GM18858 (cell line): ENCODE data around the gene MICAL3.
"Not testable (repeated sequence)": the region's sequence is repeated elsewhere in the genome, so short reads cannot be mapped to it uniquely, and the experiment has no call there.

Experiments used
- ATAC-seq: cut with Tn5 transposase; IDR thresholded peaks from one replicate; pipeline ENCODE4 v1.9.1; 2021; ENCODE audit not compliant: unreplicated experiment

Gene MICAL3, protein sequence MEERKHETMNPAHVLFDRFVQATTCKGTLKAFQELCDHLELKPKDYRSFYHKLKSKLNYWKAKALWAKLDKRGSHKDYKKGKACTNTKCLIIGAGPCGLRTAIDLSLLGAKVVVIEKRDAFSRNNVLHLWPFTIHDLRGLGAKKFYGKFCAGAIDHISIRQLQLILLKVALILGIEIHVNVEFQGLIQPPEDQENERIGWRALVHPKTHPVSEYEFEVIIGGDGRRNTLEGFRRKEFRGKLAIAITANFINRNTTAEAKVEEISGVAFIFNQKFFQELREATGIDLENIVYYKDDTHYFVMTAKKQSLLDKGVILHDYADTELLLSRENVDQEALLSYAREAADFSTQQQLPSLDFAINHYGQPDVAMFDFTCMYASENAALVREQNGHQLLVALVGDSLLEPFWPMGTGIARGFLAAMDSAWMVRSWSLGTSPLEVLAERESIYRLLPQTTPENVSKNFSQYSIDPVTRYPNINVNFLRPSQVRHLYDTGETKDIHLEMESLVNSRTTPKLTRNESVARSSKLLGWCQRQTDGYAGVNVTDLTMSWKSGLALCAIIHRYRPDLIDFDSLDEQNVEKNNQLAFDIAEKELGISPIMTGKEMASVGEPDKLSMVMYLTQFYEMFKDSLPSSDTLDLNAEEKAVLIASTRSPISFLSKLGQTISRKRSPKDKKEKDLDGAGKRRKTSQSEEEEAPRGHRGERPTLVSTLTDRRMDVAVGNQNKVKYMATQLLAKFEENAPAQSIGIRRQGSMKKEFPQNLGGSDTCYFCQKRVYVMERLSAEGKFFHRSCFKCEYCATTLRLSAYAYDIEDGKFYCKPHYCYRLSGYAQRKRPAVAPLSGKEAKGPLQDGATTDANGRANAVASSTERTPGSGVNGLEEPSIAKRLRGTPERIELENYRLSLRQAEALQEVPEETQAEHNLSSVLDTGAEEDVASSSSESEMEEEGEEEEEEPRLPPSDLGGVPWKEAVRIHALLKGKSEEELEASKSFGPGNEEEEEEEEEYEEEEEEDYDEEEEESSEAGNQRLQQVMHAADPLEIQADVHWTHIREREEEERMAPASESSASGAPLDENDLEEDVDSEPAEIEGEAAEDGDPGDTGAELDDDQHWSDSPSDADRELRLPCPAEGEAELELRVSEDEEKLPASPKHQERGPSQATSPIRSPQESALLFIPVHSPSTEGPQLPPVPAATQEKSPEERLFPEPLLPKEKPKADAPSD (N-terminal part only)

DNA sequence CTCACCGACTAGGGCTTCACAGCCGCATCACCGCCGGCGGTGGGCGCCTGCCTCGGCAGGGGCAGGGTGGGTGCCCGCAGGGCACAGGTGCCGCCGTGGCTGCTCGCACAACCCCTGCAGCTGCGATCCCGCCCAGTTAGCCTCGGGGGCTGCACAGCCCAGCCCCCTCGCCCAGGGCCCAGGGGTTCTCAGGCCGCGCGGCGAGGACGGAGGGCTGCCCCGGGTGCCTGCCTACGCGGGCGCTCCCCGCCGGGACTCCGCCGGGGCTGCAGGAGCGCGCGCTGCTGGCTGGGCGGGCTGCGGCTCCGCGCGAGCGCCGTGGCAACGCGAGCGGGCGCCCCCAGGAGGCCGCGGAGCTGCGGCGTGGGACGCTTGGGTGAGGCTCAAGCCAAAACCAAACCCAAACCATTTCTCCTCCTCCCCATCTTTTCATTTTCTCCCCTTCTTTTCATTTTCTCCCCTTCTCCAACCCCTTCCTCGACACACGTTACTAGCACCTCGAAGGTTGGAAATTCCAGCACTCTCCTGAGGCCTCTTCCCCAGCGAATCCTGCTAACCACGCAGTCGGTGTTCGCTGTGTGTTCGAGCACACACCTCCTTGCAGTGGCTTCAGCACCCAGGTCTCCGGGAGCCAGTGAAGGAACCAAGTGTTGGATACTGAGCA is at the start of gene MICAL3:
MICAL3 (minus strand) TSS at position 286 of the 664 bp plus-strand sequence. CDS start 117,749 bp downstream, outside the sequence.
- no peak for ATAC-seq

DNA sequence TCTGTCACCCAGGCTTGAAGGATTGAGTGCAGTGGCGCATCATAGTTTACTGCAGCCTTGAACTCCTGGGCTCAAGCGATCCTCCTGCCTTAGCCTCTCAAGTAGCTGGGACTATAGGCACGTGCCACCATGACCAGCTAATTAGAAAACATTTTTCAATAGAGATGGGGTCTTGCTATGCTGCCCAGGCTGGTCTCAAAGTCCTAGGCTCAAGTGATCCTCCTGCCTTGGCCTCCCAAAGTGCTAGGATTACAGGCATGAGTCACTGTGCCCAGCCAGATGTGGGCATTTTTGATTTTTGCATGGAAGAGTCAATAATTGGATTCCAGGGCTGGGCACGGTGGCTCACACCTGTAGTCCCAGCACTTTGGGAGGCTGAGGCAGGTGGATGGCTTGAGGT is 49.6 kb upstream of the MICAL3 start:
- not testable (repeated sequence) for ATAC-seq

DNA sequence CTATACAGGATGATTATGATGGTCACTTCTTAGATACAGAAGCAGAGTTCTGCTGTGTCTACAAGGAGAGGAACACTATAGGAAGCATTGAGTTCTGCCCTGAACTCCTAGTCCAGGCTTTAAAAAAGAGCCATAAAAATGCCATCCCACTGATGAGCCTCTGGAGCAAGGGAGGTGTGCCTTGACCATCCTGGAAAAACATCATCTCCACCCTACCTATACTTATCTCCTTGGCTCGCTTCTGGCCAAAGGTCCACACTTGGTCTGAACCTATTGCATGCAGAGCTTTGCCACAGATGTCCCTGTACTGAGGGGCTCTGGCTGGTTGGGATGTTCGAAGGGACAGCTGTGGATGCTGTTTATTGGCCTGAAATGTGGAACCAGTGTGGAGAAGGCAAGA is 49.1 kb upstream of the MICAL3 start:
- ATAC-seq: no peak

DNA sequence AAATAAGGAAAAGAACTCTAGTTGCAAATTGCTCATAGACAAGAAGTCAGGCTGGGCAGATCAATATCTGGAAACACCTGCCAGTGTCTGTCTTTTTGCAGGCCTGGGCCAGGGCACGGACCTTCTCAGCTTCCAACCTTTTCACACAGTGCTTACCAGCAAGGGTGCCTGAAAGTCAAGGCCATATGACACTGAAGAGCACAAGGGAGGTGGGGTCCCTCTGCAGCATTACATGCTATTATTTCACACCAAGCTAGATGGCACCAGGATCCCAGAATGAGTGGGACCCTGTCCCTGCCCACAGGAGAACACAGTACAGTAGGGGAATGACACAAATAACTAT is 47.6 kb upstream of the MICAL3 start:
- no peak for ATAC-seq

DNA sequence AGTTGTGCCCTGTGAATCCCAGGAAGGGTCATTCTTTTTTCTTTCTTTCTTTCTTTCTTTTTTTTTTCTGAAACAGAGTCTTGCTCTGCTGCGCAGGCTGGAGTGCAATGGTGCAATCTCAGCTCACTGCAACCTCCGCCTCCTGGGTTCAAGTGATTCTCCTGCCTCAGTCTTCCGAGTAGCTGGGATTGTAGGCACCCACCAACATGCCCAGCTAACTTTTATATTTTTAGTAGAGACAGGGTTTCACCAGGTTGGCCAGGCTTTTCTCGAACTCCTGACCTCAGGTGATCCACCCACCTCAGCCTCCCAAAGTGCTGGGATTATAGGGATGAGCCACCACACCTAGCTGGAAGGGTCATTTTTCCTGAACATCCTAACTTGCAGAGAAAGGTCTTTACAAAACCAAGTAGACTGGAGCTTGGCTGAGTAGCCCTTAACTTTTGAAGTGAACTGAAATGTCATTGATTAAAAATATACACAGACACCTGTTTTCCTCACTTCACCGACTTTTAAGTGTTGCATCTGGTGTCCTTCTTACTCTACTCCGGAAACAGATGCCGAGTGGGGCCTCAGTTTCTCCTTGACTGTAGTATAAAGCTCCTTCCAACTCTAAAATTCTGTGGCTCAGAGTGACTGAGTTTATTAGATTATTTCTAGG is 47.1 kb upstream of the MICAL3 start:
- ATAC-seq: not testable (repeated sequence)

DNA sequence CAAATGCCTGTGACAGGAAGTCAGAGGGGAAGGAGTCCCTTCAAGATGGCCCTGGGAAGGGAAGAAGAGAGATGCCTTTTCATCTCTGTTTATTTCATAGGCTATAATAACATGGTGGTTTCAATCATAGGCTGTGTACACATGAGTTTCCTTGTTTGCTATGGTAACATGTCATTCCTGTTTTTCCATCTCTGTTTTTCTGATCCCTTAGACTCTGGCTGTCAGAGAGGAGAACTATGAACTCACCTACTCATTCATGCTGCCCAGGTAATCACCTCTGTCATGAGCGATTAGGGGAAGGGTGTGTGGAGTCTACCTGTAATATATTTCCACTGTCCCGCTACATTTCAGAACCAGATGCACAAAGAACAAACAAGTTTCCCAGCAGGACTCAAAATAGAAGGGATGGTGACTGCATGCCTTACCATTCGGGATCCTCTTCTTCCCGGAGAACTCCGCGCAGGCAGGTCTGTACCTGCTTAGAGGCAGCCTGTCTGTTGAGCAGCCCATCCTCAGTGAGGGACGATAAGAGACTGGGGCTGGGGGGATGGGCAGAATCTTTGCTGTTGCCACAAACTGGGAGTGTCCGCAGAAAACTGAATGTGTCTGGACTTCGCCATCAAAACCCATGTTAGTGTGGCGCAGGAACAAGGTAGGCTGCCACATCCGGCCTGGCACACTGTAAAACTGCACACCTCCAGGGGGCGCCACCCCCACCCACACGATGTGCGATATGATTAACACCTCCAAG is 46.4 kb upstream of the MICAL3 start:
- no peak for ATAC-seq

DNA sequence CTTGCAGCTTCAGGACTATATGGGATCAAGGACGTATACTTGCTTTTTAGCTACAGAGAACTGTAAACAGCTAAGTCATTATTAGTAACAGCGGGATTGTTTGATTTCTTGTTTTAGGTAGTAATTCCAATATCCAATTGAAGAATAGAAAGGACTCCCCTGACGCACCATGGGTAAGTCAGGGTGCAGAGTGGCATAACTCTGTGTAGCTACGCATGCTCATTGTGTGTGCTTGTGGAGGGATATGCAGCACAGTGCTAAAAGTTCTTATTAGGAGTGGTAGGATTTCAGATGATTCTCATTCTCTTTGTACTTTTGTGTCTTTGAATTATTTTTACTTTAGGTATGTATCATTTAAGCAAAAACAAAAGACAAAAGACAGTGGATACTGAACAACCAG is 45.7 kb upstream of the MICAL3 start:
- ATAC-seq: no peak

DNA sequence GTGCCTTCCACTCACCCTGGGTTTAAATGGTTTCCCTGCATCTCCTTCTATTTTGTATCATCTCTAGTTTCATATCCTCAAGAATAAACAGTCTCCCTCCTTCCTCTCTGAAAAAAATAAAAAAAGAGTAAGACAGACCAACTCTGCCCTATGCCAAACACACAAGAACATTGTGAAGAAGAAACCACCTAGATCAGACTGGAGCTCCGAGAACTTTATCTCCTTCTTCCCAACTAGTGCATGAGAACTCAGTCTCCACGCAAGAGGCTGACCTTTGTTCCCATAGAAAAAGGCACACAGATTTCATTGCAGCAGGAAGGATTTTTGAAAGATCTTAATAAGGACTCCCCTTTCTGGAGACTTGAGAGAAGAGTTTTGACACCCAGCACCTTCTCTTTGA is 44.7 kb upstream of the MICAL3 start:
- ATAC-seq: no peak

DNA sequence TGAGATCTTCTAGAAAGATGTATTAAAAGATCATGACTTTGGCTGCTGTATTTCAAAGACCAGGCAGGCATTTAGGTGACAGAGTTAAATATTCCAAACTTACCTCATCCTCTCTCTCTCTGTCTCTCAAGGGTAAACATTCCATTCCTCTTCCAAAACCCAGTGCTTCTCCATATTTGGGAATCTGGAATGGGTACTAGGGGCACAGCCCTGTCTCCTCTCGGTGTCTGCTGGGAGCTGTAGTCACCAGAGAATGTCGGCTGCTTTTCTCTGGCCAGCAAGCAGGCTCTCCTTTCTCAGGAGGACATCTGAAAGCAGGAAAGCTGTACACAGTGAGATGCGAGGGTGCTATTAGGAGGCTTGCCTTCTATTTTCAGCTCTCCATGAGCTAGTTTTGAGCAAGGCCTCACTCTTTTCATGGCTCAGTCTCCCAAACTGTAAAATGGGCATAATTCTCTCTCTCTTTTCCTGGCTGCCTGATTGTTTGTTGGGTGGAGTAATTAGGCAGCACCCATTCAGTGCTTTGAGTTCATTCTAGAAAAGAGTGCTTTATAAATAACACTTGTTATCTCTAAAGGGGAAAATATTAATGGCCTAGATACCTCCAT is 44.1 kb upstream of the MICAL3 start:
- ATAC-seq: no peak

DNA sequence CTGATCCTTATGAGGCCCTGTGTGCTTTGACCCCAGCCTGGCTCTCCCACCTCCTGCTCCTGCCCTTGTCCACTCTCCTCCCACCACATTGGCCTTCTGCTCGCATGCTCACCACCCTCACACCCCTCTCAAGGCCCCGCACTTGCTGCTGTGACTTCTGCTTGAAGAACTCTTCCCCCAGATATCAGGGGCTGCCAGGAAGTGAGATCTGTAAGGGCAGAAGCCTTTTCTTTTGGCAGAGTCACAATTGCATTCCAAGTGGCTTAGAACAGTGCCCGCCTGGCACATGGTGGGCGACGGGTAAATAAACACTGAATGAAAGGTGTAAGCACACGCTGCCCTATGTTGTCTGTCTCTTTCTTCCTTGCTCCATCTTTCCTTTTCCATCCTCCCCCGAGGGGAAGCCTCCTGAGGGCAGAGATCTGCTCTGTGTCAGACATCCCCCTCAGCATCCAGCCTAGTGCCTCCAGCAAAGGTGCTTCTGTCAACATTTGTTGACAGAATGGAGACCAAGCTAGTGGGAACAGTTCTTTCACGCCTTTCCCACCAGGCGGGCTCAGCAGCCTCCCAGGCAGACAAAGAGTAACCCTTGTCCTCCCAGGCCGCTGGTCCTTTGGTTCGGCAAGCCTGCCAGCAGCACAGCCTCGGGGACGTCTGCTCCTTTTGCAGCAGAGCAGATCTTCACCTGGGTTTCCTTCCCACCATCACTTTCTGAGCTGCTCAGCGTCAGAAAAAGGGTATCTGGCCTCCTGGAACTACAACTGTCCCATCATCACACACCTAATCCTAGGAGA is 43.4 kb upstream of the MICAL3 start:
- ATAC-seq: no peak

DNA sequence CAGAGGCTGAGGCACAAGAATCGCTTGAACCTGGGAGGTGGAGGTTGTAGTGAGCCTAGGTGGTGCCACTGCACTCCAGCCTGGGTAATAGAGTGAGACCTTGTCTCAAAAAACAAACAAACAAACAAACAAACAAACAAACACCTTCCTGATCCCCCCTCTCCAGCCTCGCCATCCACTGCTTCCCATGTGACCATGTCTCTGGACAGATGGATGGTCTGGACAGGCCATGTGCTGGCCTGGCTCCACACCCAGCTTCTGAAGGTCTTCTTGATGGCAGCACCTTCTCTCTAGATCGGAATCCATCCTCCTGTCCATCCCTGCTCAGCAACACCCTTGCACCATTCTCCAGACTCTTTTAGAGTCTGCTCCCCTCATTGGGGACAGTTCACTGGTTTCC is 42.8 kb upstream of the MICAL3 start:
- no peak for ATAC-seq

DNA sequence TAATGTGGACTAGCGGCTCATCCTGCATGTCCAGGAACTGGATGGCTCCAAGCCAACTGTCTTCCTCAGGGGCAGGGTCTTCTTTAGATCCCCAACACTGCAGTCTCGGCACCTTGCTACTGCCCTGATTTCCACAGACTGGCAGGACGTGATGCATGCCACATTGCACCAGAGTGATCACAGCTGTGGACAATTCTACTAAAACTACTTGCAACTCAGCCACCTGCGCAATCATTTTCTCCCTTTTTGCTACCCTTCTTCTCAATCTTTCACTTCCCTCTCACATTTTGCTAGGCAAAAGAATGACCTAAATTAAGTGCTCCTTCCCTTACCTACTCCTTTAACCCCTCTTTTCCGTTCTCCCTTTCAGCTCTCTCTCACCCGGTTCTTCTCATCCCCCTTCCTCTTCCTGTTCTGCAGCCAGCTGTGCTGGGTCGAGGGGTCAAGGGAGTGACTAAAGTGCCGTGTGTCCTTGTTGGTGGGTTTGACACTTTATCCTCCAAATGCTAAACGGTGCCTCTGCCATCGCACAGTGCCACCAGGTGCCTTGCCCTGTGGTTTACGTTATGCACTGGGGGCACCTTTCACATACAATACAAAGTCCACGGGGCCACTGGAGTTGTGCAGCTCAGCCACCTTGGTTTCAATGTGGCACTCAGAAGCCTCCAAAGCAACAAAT is 42.0 kb upstream of the MICAL3 start:
- no peak for ATAC-seq

DNA sequence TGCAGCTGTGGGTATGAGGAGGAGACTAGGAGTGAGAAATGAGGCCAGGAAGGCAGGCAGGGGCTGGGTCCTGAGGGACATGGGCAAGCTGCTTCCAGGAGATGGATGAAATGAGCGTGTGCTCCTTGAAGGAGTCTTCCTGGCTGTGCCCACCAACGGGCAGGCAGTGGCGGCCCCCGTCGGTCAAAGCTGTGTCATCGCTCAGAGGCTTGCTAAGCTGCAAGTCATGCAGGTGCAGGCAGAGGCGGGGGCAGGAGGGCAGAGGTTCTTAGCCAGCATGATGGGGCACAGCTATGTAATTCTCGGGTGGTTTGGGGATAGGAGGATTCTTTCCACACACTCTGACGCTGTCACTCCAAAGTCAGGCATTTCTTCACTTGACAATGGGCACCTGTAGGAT is 40.9 kb upstream of the MICAL3 start:
- no peak for ATAC-seq

DNA sequence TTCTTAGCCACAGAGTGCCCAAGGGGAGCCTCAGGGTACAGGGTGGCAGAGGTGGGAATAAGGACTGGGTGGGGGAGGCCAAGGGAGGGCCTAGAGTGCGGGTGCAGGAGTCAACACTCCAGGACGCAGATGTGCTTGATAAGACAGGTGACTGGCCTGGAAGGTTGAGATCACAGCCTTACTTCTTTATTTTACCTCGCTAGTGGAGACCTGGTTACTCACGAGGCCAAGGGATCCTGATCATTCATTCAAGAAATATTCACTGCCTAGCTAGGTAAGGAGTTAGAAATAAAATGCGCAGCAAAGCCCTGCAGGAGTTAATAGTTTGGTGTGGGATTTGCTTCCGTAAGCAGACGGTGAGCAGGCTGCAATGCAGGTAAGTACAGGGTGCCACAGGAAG is 40.3 kb upstream of the MICAL3 start:
- no peak for ATAC-seq

DNA sequence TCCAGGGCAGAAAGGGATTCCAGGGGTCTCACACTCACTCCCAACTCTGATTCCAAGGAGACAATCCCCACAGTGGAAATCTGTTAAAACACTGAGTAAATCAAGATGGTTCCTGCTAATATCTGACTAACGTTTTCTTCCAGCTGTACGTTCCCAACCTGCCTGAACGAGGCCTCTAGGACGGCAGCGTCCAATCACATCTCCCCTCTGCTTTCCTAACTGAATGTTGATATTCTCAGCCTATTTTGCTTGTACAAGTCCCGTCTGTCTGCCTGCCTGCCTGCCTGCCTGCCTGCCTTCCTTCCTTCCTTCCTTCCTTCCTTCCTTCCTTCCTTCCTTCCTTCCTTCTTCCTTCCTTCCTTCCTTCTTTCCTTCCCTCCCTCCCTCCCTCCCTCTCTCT is 39.4 kb upstream of the MICAL3 start:
- ATAC-seq: not testable (repeated sequence)

DNA sequence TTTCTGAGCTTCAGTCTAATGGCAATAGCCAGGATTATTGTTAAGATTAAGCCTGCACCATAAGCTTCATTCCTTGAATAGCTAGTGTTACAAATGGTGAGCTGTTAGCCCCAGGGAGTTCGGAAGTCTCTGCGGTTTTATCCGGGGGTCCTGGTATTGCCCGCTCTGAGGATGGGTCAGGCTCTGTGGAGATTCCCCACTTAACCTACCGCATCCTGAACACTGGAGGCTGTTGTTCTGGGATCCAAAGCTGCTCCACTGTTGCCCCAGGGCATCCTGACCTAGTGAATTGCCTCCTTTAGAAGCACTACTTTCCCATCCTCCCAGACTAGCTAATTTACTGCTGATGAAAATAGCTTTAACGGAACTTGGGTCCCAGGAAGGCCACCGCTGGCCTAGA is 38.9 kb upstream of the MICAL3 start:
- no peak for ATAC-seq

DNA sequence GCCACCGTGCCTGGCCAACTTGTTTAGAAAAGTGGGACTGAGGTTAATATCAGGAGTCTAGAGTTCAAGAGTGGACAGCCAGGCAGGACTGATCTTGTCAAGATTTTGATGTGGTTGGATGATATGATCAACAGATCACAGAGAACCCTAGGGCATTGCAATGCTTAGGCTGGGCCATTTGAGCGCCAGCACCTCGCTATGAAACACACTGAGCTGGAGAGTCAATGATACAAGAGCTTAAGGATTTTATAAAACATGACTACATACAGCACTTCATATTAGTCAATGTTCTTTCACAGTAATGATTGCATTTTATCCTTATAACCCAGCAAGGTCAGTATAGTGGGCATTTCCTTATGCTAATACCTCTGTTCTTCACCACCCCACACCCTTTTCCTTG is 38.1 kb upstream of the MICAL3 start:
- ATAC-seq: no peak
